KOPT-K1 (cell line): ENCODE results near the gene KLRF1.
A peak's percentile ranks its signal among the peaks of the same experiment; 100 is the strongest.

ENCODE experiments used
- H3K27ac ChIP-seq: fragments of 200-600 bp; sonication (generic); 2 replicates; pipeline ENCODE4 v1.5.1; 2016; ENCODE audit warnings: antibody characterized with exemption, mild to moderate bottlenecking, low read depth, low read length; ENCODE audit not compliant: poor library complexity, severe bottlenecking
- H3K36me3 ChIP-seq: fragments of 200-600 bp; sonication (generic); 2 replicates; pipeline ENCODE4 v1.5.1; 2017; ENCODE audit warnings: antibody characterized with exemption, mild to moderate bottlenecking, low read length, moderate library complexity; ENCODE audit not compliant: insufficient read depth
- H3K9me3 ChIP-seq: fragments of 200-600 bp; sonication (generic); 2 replicates; pipeline ENCODE4 v1.5.1; 2017; ENCODE audit warnings: antibody characterized with exemption, low read length, mild to moderate bottlenecking; ENCODE audit not compliant: insufficient read depth, poor library complexity, severe bottlenecking

The KLRF1 gene

GRCh38 chr12:9796971-9797370, 30.3 kb upstream of the KLRF1 start:
- Histone ChIP-seq H3K9me3 (no peaks in the 10 kb centered on the region), H3K27ac (peak overlapping the region; percentile 75), H3K36me3 (no peaks in the 10 kb centered on the region)

- peak overlapping the region; percentile 75 for H3K27ac ChIP-seq
These were observed 29.3 kb upstream of the KLRF1 start for GRCh38 chr12:9797722-9798619.

GRCh38 chr12:9799961-9800360, 27.3 kb upstream of the KLRF1 start:
- Histone ChIP-seq H3K36me3 (no peaks in the 10 kb centered on the region), H3K9me3 (no peaks in the 10 kb centered on the region), H3K27ac (no peak overlapping the region)

More at GRCh38 chr12:9797722-9798619, 29.3 kb upstream of the KLRF1 start:
- no peaks in the 10 kb centered on the region for H3K9me3 ChIP-seq
- H3K36me3 ChIP-seq = no peaks in the 10 kb centered on the region

- Histone ChIP-seq H3K36me3 (no peaks in the 10 kb centered on the region), H3K27ac (no peak overlapping the region), H3K9me3 (no peaks in the 10 kb centered on the region)
These were observed 21.4 kb upstream of the KLRF1 start for GRCh38 chr12:9805883-9806282.

- no peaks in the 10 kb centered on the region for H3K9me3 ChIP-seq
- H3K36me3 ChIP-seq = no peaks in the 10 kb centered on the region
- no peak overlapping the region for H3K27ac ChIP-seq
These were observed 20.6 kb upstream of the KLRF1 start for GRCh38 chr12:9806714-9807113.

GRCh38 chr12:9808504-9808903, 18.8 kb upstream of the KLRF1 start:
- H3K27ac ChIP-seq = no peak overlapping the region
- no peaks in the 10 kb centered on the region for H3K9me3 ChIP-seq
- H3K36me3 ChIP-seq = no peaks in the 10 kb centered on the region

- H3K36me3 ChIP-seq = no peaks in the 10 kb centered on the region
- no peak overlapping the region for H3K27ac ChIP-seq
- H3K9me3 ChIP-seq = no peaks in the 10 kb centered on the region
These were observed 17.9 kb upstream of the KLRF1 start for GRCh38 chr12:9809338-9809737.

GRCh38 chr12:9809866-9810265, 17.4 kb upstream of the KLRF1 start:
- Histone ChIP-seq H3K27ac (no peak overlapping the region), H3K9me3 (no peaks in the 10 kb centered on the region), H3K36me3 (no peaks in the 10 kb centered on the region)

- Histone ChIP-seq H3K9me3 (no peaks in the 10 kb centered on the region), H3K27ac (no peak overlapping the region), H3K36me3 (no peaks in the 10 kb centered on the region)
These were observed 16.6 kb upstream of the KLRF1 start for GRCh38 chr12:9810671-9811070.

- H3K9me3 ChIP-seq = no peaks in the 10 kb centered on the region
- no peaks in the 10 kb centered on the region for H3K36me3 ChIP-seq
- H3K27ac ChIP-seq = no peak overlapping the region
These were observed 15.7 kb upstream of the KLRF1 start for GRCh38 chr12:9811621-9812020.

GRCh38 chr12:9813821-9814798, 13.2 kb upstream of the KLRF1 start:
- Histone ChIP-seq H3K9me3 (no peaks in the 10 kb centered on the region), H3K36me3 (no peaks in the 10 kb centered on the region), H3K27ac (peak overlapping the region; percentile 52)

GRCh38 chr12:9820281-9820930, 6.9 kb upstream of the KLRF1 start:
- no peaks in the 10 kb centered on the region for H3K9me3 ChIP-seq
- H3K27ac ChIP-seq = no peak overlapping the region
- H3K36me3 ChIP-seq = no peaks in the 10 kb centered on the region

- Histone ChIP-seq H3K36me3 (no peaks in the 10 kb centered on the region), H3K27ac (no peak overlapping the region), H3K9me3 (no peaks in the 10 kb centered on the region)
These were observed 2.2 kb downstream of the KLRF1 start for GRCh38 chr12:9829483-9829882.

GRCh38 chr12:9829982-9830381, 2.7 kb downstream of the KLRF1 start:
- Histone ChIP-seq H3K27ac (no peak overlapping the region), H3K9me3 (no peaks in the 10 kb centered on the region), H3K36me3 (no peaks in the 10 kb centered on the region)

GRCh38 chr12:9831720-9832119, 4.4 kb downstream of the KLRF1 start:
- H3K27ac ChIP-seq = no peak overlapping the region
- H3K36me3 ChIP-seq = no peaks in the 10 kb centered on the region
- no peaks in the 10 kb centered on the region for H3K9me3 ChIP-seq
